ENCODE results near the gene UBE2J2.

The UBE2J2 gene

GRCh38 chr1:1226566-1227362 is 46.9 kb downstream of the UBE2J2 start:
- no peak for DNase-seq (ENCODE audit: extremely low read depth, insufficient read length)
- TF ChIP-seq, protein P1, sequence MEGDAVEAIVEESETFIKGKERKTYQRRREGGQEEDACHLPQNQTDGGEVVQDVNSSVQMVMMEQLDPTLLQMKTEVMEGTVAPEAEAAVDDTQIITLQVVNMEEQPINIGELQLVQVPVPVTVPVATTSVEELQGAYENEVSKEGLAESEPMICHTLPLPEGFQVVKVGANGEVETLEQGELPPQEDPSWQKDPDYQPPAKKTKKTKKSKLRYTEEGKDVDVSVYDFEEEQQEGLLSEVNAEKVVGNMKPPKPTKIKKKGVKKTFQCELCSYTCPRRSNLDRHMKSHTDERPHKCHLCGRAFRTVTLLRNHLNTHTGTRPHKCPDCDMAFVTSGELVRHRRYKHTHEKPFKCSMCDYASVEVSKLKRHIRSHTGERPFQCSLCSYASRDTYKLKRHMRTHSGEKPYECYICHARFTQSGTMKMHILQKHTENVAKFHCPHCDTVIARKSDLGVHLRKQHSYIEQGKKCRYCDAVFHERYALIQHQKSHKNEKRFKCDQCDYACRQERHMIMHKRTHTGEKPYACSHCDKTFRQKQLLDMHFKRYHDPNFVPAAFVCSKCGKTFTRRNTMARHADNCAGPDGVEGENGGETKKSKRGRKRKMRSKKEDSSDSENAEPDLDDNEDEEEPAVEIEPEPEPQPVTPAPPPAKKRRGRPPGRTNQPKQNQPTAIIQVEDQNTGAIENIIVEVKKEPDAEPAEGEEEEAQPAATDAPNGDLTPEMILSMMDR (IDR thresholded peaks at IDR 0.05; ENCODE audit: insufficient read depth, low read length, poor library complexity, severe bottlenecking): no peak
- no peaks in the 10 kb centered on the region for H3K27me3 ChIP-seq (replicated peaks; ENCODE audit: control insufficient read depth, insufficient read depth, low read length)
- no peak overlapping the region for H3K4me3 ChIP-seq (replicated peaks; ENCODE audit: low read depth, low read length)
- peaks cover 42% of the 10 kb centered on the region for H3K36me3 ChIP-seq (ENCODE audit: control insufficient read depth, insufficient read depth, low read length)

DNA sequence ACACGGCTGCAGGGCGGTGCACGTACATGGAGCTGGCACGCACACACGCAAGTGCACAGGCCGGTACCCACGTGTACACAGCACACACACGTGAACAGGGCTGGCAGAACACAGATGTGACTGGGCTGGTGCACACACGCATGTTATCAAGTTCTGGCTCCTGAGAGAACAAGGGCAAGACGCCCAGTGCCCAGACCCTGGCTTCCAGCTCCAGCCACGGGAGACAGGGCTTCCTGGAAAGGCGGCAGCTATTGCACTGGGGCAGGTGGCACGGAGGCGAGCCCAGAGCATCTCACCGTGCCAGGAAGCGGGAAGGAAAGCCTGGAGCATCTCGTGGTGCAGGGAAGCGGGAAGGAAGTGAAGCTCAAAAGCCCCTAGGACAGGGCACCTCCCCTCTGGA is 47.7 kb downstream of the UBE2J2 start:
- Histone ChIP-seq H3K36me3 (ENCODE audit: control insufficient read depth, insufficient read depth, low read length) (peaks cover 44% of the 10 kb centered on the region), H3K4me3 (replicated peaks; ENCODE audit: low read depth, low read length) (no peak overlapping the region), H3K27me3 (replicated peaks; ENCODE audit: control insufficient read depth, insufficient read depth, low read length) (no peaks in the 10 kb centered on the region)
- TF ChIP-seq, protein P1 (IDR thresholded peaks at IDR 0.05; ENCODE audit: insufficient read depth, low read length, poor library complexity, severe bottlenecking): no peak
- DNase-seq (ENCODE audit: extremely low read depth, insufficient read length): no peak

DNA sequence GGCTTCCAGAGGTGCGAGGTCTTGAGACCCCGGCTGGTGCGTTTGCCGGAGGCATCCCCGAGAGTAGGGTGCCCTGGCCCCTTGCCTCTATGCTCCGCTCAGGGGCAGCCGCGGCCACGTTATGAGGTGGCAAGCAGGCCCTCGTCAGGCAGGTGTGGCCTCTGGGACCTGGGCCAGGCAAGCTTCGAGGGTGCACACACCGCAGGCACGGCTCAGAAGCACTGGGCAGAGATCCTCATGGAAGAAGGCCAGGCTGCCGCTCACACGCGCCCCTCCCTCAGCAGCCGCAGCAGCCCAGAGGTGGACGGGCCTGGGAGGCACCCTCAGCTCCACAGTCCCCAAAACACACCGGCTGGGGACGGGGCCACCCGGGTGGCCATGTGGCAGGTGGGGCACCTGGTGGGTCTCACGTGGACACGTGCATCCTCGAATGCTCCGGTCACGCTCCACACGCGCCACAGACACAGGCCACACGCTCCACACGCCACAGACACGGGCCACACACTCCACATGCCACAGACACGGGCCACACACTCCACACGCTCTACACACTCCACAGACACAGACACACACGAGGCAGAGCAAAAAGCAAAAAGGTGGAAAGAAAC is 48.3 kb downstream of the UBE2J2 start:
- Histone ChIP-seq H3K36me3 (ENCODE audit: control insufficient read depth, insufficient read depth, low read length) (peaks cover 45% of the 10 kb centered on the region), H3K27me3 (replicated peaks; ENCODE audit: control insufficient read depth, insufficient read depth, low read length) (no peaks in the 10 kb centered on the region), H3K4me3 (replicated peaks; ENCODE audit: low read depth, low read length) (no peak overlapping the region)
- TF ChIP-seq, protein P1 (IDR thresholded peaks at IDR 0.05; ENCODE audit: insufficient read depth, low read length, poor library complexity, severe bottlenecking): no peak
- DNase-seq (ENCODE audit: extremely low read depth, insufficient read length): no peak

- Histone ChIP-seq H3K4me3 (replicated peaks; ENCODE audit: low read depth, low read length) (no peak overlapping the region), H3K36me3 (ENCODE audit: control insufficient read depth, insufficient read depth, low read length) (peaks cover 48% of the 10 kb centered on the region), H3K27me3 (replicated peaks; ENCODE audit: control insufficient read depth, insufficient read depth, low read length) (no peaks in the 10 kb centered on the region)
- TF ChIP-seq, protein P1 (IDR thresholded peaks at IDR 0.05; ENCODE audit: insufficient read depth, low read length, poor library complexity, severe bottlenecking): no peak
- DNase-seq (ENCODE audit: extremely low read depth, insufficient read length): no peak
Measured at GRCh38 chr1:1223891-1224290, 49.8 kb downstream of the UBE2J2 start.

DNA sequence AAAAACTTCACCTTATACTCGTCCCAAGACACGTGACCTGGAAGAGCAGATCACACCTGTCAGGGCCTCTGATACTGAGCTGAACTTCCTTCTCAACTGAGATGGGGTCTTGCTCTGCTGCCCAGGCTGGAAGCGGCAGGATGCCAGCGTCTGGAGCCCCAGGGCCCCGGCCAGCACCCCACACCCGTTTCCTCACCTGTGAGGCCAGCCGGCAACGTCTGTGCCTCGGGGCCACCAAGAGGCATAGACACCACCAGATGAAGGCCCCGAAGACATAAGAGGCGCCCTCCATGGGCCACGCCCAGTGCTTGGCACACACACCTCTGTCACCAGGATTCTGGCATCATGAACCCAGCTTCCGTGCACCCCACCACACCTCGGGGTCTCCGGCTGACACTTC is 50.3 kb downstream of the UBE2J2 start:
- Histone ChIP-seq H3K36me3 (ENCODE audit: control insufficient read depth, insufficient read depth, low read length) (peaks cover 49% of the 10 kb centered on the region), H3K27me3 (replicated peaks; ENCODE audit: control insufficient read depth, insufficient read depth, low read length) (no peaks in the 10 kb centered on the region), H3K4me3 (replicated peaks; ENCODE audit: low read depth, low read length) (no peak overlapping the region)
- TF ChIP-seq, protein P1 (IDR thresholded peaks at IDR 0.05; ENCODE audit: insufficient read depth, low read length, poor library complexity, severe bottlenecking): no peak
- DNase-seq (ENCODE audit: extremely low read depth, insufficient read length): no peak

Data from GM06990 (cell line).